Astrocyte of the cerebellum (primary cell): Measurements from ENCODE around the gene NAT9.

ENCODE experiments used
- DNase-seq: peaks from one replicate; pipeline ENCODE4 v3.0.0-alpha.2; 2011; ENCODE audit warnings: low read depth
- H3K4me3 ChIP-seq: 2 replicates; pipeline ENCODE4 v1.5.1; 2011; ENCODE audit warnings: mild to moderate bottlenecking, low read depth, low read length, moderate library complexity
- in situ Hi-C: cut with HindIII; loops from 2 replicates; pipeline ENCODE4 v1.10.0; 2017; ENCODE audit warnings: low sequenced_read_pairs
- TF ChIP-seq, protein P1 (sequence below): IDR thresholded peaks from 2 replicates; pipeline ENCODE4 v1.5.1; 2012; ENCODE audit warnings: low read length, low read depth, moderate library complexity, mild to moderate bottlenecking; ENCODE audit errors: missing control alignments

NAT9 gene

DNA sequence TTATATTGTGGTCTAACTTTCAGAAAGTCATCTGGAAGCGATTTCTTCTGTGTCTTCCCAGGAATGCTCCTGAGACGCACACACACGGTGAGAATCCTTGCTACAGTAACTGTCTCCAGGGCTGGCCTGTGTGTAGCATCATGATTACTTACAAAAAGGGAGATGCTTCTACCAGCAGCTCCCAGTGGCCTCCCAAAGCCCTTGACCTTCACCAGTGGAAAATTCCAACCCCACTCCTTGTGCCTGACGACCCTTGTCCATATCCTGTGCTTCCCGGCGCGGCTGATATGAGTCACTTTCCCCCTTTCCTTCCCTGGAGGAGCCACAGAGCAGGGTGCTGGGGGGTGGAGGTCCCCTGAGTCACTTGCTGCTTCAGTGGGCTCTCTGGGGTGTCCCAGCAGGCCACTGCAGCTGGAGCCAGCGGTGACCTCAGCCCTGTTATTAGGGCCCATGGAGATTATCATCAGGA, 22.1 kb upstream of the NAT9 start:
- DNase-seq, result no peak
- in situ Hi-C loops, result no loop called here
- TF ChIP-seq, protein P1, sequence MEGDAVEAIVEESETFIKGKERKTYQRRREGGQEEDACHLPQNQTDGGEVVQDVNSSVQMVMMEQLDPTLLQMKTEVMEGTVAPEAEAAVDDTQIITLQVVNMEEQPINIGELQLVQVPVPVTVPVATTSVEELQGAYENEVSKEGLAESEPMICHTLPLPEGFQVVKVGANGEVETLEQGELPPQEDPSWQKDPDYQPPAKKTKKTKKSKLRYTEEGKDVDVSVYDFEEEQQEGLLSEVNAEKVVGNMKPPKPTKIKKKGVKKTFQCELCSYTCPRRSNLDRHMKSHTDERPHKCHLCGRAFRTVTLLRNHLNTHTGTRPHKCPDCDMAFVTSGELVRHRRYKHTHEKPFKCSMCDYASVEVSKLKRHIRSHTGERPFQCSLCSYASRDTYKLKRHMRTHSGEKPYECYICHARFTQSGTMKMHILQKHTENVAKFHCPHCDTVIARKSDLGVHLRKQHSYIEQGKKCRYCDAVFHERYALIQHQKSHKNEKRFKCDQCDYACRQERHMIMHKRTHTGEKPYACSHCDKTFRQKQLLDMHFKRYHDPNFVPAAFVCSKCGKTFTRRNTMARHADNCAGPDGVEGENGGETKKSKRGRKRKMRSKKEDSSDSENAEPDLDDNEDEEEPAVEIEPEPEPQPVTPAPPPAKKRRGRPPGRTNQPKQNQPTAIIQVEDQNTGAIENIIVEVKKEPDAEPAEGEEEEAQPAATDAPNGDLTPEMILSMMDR, result no peak
- H3K4me3 ChIP-seq, result no peak overlapping the region

DNA sequence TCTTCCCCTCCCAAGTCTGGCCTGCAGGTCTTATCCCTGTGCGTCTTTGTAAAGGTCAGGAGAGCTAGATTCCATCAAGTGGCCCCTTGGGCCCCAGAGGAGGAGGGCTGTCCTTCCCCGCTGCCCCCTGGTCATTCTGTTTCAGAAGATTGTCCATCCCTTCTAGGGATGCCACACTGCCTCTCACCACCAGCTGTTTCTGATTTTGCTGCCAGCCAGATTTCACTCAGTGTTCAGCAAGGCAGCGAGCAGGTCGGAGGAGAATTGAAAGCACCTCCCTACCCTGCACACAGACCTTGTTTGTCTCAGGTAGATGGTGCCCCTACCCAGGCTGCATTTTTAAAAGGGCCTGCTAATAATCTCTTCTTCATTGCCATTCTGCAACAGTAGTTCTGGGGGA, 21.7 kb upstream of the NAT9 start:
- no peak for DNase-seq
- TF ChIP-seq, protein P1, result no peak
- in situ Hi-C loops, result no loop called here
- H3K4me3 ChIP-seq, result no peak overlapping the region

DNA sequence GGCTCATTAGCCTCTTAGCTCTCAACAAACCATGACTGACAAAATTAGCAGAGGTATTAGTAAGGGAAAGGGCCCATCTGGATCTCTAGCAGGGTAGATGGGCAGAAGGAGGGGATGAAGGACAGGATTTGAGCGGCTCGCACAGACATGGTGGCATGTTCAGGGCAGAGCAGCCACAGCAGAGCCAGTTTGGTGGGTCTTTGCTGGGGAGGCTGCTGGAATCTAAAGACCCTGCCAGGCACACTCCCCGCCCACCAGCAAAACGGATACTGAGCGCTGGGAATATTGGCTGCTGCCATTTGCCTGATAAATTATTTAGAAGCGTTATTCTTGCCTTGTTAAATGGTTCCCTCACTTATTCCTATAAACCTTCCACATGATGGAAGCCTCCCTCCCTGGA, 20.7 kb upstream of the NAT9 start:
- H3K4me3 ChIP-seq, result no peak overlapping the region
- no peak for DNase-seq
- TF ChIP-seq, protein P1, result no peak
- in situ Hi-C loops, result no loop called here

DNA sequence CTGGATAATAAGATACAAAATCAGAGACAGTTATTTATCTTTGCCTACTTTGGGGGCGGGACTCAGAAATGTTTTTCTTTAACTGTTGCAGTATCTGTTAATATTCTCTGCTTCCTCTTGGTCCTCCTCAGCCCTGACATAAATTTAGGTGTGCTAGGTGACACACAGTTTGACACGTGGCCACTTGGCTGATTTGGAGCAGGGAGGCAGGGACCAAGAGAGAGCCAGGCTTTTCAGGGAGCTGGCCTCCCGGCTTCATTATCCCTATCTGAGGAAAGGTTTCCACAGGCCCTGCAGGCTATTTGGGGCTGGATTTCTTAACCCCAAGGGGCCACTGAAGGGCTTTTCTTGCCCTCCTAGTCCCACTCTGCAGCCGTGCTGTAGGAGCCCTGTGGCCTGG, 20.1 kb upstream of the NAT9 start:
- DNase-seq, result no peak
- TF ChIP-seq, protein P1, result no peak
- H3K4me3 ChIP-seq, result no peak overlapping the region
- in situ Hi-C loops, result no loop called here

DNA sequence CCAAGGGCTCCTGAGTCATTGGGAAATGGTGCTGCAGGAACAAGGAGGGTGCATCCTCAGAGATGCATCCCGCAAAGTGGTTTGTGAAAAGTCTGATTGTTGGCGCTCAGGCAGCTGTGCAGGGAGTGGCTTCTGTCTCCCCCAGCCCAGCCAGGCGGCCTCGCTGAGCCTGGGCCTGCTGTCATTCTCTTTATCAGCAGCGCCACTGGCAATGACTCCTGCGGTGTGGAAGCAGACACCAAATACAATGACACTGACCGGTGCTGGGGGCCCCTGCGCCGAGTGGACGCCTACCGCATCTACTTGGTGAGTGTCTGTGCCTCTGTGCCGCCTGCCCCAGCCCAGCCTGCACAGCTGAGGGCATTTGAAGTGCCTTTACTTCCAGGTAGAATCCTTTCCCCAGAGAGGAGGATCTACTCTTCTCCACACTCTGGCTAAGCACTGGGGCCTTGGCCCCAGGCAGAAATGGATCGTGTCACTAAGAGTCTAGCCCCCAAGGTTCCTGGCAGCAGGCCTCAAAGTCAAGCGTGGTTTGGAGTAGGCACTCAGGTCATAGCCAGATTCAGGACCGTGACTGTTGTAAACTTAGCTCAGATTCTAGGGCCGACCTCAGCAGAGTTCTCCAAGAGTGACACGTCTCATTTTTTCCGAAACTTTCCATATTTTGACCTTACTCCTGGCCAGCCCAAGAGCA, 19.3 kb upstream of the NAT9 start:
- no peak overlapping the region for H3K4me3 ChIP-seq
- in situ Hi-C loops, result no loop called here
- TF ChIP-seq, protein P1, result no peak
- no peak for DNase-seq

DNA sequence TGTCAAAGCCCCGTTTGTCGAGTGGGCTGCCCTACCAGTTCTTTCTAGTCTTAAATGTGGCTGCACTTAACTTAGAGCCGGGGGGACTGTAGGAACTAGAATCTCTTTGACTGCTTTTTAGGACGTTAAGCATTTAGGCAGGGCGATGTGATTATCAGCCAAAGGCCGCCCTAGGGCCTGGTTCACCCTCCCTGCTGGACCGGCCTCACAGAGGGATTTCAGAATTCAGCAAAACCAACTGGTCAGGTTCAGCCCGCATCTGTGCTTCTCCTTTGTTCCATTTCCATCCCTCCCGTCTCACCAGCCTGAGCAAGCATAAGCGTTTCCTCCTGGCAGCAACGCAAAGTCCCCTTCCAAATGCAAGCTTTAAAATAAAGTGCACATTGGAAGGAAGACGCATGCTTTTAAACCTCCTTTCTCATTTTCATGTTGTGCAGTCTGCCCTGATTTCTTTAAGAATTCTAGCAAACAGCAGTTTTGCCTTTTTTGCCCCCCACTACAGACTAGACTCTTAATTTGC, 16.5 kb upstream of the NAT9 start:
- in situ Hi-C loops, result loop anchor here (5.0 kb wide), 1 partner anchor 65 kb away; the partner anchor contains the start of gene GRIN2C
- H3K4me3 ChIP-seq, result no peak overlapping the region
- TF ChIP-seq, protein P1, result no peak
- no peak for DNase-seq
